T-helper 2 cell treated with Interferon-gamma antibody and Interleukin-4, amounts not matched to agents 5 μg/mL and 100 μg/mL, for 36 hours (primary cell): ENCODE results near the gene PRKD3.

ENCODE experiments used
- DNase-seq: peaks from one replicate; pipeline ENCODE4 v3.0.0; 2021; ENCODE audit warnings: low spot score
- H3K27ac Mint-ChIP-seq: one replicate; pipeline ENCODE4 v1.8.0; 2021; ENCODE audit warnings: mild to moderate bottlenecking, mixed read lengths
- H3K27me3 Mint-ChIP-seq: one replicate; pipeline ENCODE4 v1.8.0; 2021; ENCODE audit warnings: low read depth, mixed read lengths
- H3K36me3 Mint-ChIP-seq: one replicate; pipeline ENCODE4 v1.8.0; 2021; ENCODE audit warnings: low read depth, mixed read lengths
- H3K4me1 Mint-ChIP-seq: one replicate; pipeline ENCODE4 v1.8.0; 2021; ENCODE audit warnings: low read depth, mixed read lengths
- H3K4me3 Mint-ChIP-seq: one replicate; pipeline ENCODE4 v1.8.0; 2022; ENCODE audit warnings: mild to moderate bottlenecking, moderate library complexity, mixed read lengths
- H3K9me3 Mint-ChIP-seq: one replicate; pipeline ENCODE4 v1.8.0; 2021; ENCODE audit warnings: mixed read lengths

PRKD3 gene

DNA sequence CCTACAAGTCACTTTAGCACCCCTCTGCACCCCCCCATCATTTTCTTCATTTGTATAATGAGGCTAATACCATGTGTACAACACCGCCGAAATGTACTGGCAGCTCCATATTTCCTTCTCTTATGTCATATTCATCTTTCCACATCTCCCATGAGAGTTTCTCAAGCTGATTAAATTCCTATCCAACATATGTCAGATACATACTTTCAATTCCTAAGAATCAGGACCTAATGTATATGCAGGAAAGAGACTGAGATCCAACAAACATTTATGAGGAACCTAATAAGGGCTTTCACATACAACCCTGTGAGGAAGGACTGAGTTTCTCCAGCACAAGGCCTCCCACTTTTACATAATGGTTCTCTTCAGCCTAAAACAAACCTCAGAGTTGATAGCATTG lies 41.9 kb downstream of the PRKD3 start:
- no peaks in the 10 kb centered on the region for H3K27me3 Mint-ChIP-seq
- H3K36me3 Mint-ChIP-seq = peaks cover 3% of the 10 kb centered on the region
- H3K27ac Mint-ChIP-seq = no peak overlapping the region
- no peaks in the 10 kb centered on the region for H3K9me3 Mint-ChIP-seq
- H3K4me1 Mint-ChIP-seq = no peaks in the 10 kb centered on the region
- H3K4me3 Mint-ChIP-seq = no peak overlapping the region
- DNase-seq = no peak

GRCh38 chr2:37281916-37282315 lies 42.7 kb downstream of the PRKD3 start:
- Mint-ChIP-seq H3K27ac (no peak overlapping the region), H3K4me3 (no peak overlapping the region), H3K27me3 (no peaks in the 10 kb centered on the region), H3K9me3 (no peaks in the 10 kb centered on the region), H3K36me3 (peaks cover 3% of the 10 kb centered on the region), H3K4me1 (no peaks in the 10 kb centered on the region)
- DNase-seq = no peak

DNA sequence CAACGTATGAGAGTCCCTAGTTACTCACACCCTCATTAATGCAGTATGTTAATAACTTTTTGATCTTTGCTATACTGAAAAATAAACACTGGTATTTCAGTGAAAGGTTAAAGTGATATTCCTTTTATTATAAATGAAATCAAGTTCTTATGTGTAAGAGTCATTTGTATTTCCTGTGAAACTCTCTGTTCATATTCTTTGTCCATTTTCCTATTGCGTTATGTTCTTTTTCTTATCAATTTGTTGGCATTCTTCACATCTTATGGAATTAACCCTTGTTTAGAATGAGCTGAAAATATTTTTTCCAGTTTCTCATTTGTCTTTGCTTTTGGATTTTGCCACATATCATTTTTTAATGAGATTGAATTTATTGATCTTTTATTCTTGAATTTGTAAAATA lies 48.3 kb downstream of the PRKD3 start:
- H3K36me3 Mint-ChIP-seq = peaks cover 4% of the 10 kb centered on the region
- no peaks in the 10 kb centered on the region for H3K9me3 Mint-ChIP-seq
- H3K27me3 Mint-ChIP-seq = no peaks in the 10 kb centered on the region
- no peak for DNase-seq
- no peak overlapping the region for H3K27ac Mint-ChIP-seq
- H3K4me1 Mint-ChIP-seq = no peaks in the 10 kb centered on the region
- H3K4me3 Mint-ChIP-seq = no peak overlapping the region
